NK-92 (cell line): ENCODE measurements around the gene RGS7.

Experiments used
- DNase-seq: peaks from one replicate; lab custom pipeline; 2025; ENCODE audit not compliant: unreplicated experiment; lab: John Stamatoyannopoulos, UW

Gene RGS7

DNA sequence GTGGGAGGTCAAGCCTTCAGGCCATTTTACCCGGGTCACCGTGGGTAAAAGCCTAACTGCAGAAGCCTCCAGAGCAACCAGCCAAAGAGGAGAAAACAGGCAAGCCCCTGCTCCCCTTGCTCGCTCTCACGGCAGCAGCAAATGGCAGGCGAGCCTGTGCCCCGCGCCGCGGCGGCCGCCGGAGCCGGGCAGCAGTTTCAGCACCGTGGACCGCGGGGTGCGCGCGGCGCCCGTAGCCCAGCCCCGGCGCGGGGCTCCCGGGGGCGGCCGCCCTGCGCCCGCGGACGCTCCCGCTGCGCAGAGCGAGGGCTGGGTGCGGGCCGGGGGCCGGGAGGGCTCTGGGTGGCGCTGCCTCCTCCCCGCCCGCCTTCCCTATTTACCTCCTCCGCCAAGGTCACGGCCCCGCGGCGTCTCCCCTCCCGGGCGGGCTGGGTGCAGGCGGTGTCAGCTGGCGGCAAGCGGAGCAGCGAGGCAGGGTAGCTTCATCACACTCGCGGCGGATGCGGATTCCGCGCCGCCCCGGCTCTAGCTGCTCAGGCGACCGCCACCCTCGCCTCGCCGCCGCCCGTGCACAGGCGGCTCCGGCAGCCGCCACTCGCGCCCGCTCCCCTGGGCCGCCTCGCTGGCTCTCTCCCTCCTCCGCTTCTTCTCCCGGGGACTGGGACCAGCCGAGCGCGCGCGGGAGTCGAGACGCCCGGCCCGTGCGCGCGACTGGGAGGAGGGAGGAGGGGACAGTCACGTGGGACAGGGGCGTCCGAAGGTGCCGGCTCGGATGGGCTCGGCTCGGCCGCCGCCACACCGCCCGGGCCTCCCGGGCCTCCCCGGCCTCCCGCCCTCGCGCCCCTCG, at the start of gene RGS7:
Gene RGS7 (minus strand): TSS at position 687 of the 847 bp plus-strand sequence.
- DNase-seq: no peak

DNA sequence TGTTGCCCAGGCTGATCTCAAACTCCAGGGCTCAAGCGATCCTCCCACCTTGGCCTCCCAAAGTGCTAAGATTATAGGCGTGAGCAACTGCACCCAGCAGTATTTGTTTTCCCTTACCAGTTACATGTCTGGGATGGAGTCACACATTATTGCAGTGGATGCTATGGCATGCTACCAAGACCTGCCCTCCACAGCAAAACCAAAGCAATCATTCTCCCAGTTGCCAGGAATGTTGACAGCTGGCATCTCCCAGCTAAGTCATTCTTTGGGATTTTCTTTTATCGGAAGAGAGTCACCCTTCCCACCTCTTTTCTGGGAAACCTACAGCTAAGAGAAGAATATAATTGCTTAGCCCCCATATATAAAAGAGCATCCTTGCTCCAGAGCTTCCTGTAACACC, 49.4 kb upstream of the RGS7 start:
- DNase-seq: no peak

DNA sequence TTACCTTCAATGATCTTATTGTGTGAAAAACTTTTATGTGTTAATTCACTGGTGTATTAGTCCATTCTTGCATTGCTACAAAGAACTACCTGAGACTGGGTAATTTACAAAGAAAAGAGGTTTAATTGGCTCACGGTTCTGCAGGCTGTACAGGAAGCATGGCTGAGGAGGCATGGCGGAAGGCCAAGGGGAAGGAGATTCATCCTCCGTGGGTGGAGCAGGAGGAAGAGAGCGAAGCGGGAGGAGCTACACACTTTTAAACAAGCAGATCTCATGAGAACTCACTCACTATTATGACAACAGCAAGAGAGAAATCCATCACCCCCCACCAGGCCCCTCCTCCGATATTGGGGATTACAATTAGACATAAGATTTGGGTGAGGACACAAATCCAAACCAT, 44.2 kb upstream of the RGS7 start:
- DNase-seq: no peak

DNA sequence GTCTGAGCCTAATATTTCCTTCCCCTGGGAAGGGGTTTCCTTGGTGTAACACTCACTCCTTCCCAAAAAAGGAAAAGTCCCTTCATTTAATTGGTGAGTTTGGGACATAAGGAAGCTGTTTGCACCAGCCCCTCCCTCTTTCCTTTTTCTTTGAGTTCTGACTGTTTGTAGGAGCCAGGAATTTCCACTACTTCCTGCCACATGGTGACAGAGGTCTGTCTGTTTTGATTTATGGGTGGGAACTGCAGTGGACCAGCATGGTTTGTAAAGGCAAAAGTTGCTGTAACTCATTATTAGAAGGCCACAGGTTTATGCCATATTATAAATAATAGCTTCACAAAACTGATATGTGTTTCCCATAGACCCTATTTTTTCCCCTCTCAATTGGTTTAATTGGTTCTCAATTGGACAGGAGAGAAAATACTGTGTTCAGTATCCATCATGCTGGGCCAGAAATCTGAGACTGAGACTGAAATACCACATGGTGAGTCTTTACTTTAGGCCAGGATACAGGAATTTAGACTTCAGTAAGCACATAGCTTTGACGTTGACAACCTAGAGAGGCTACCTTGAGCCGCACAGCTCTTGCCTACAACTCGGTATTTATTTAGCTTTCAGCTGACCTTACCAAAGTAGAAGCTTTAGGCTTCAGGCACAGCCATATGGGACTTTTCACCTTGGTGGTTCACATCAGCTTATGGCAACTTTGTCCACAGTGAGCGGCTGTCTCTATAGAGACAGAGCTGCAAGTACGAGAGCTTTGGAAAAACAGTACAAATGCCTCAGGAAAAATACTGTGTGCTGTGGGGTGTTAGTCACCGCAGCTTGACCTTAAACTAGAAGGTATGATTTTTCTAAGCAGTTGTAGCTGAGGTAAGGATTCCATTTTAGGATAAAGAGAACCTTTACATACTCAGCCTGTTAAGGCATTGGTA, 40.0 kb upstream of the RGS7 start:
- DNase-seq: no peak

DNA sequence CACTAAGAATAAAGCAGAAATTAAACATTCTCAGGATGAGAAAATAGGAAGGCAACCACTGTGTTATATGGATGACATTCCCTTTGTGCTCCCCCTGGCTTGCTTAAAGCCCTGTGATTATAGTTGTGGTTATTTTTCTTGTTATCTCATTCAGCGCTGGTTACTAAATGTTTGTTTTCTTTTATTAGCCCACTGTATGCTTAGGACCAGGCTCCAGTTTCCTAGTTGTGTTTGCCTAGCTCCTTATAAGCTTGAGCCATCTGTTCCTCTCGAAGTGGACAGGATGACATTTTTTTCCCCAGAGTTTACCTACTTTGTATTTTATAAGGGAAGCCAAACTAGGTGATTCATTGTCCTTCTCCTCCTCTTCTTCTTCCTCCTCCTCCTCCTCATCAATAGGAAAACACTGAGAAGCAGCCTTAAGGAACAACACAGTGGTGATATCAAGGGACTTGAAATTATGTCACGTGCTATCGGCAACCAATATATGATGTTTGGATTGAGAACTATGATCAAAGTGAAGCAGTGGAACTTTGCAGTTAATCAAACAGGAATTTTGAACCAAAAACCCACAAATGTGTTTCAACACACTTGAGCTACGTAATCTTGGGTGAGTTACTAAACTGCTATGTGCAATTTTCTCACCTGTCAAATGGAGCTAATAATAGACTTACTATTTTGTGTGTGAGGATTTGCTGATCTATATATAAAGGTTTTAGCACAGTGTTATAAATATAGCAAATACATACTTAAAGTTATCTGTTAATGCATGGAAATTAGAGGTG, 35.1 kb upstream of the RGS7 start:
- DNase-seq: no peak

DNA sequence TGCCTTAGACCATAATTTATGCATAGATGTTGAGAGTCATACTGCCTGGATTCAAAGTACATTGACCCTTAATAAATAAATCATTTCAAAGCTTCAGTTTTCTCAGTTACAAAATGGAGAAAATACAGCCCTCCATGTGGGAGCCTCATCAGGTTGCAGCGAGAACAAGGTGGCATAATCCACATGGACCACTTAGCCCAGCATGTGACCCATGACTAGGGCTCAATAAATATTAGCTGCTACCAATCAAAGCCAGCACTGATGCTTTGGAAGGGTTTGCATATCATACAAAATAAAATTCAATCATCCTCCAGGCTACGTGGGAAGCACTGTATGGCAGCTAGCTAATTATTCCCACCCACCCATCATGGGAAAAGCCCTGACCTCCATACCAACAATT, 33.5 kb upstream of the RGS7 start:
- DNase-seq: no peak

DNA sequence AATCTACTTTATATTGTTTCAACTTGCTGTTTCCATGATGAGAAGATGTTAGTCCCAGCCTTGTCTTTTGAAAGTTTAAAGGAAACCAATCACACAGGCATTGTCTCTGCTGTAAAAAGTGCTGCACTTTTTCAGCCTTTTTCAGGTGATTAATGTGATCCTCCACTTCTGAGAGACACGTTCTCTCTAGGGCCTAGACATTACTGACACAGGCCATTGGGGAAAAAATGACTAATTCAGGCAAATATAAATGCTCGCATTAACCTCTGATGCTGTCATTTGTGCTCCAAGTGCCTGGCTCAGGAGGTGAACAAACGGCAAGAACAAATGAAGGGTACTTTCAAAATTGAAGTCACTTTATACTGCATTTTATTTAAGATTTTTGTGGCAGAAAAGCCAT, 32.4 kb upstream of the RGS7 start:
- no peak for DNase-seq

DNA sequence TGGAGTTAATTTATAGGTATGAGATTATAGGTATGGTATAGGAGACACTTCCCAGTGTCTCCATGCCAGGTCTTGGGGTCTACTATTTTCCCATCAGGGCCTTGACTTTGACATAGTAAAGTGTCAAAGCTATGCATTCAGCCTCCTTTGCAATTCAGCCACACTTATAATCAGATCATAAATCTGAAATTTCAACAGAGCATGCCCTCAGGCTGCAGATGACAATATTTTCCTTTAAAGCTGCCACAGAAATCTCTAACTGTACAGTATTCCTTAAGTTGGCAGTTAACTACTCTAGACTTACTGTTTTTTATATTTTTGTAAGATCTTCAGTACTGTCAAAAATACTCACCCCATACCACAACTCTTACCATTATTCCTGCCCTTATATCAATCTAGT, 30.2 kb upstream of the RGS7 start:
- DNase-seq: no peak

DNA sequence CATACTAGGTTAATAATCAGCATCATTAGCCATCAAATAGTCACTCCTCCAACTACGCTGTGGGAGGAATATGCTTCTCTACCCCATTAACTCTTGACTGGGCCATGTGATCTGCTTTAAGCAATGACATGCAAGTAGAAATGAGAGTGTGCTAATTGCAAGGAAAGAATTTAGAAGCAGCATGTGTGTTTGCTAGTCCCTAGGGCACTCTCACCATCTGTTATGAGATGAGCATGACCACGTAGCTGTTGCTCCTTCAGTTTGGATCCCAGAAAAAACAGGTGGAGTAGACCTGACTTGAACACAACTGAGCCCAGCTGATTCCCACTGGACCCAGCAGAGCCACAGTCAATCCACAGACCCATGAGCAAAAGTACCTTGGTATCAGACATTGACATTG, 19.7 kb upstream of the RGS7 start:
- DNase-seq: no peak

DNA sequence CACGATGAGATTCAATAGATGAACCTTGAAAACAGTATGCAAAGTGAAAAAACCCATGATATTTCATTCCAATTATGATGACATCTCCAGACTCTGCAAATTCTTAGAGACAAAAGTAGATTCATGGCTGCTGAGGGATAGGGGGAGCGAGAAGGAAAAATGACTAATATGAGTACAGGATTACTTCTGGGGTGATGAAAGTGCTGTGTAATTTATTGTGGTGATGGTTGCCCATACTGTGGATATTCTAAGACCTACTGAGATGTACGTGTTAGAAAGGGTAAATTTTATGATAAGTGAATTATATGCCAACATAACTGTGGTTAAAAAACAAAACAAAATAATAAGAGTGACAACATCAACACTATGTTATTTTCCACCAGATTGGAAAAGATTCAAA, 18.9 kb upstream of the RGS7 start:
- DNase-seq: no peak

DNA sequence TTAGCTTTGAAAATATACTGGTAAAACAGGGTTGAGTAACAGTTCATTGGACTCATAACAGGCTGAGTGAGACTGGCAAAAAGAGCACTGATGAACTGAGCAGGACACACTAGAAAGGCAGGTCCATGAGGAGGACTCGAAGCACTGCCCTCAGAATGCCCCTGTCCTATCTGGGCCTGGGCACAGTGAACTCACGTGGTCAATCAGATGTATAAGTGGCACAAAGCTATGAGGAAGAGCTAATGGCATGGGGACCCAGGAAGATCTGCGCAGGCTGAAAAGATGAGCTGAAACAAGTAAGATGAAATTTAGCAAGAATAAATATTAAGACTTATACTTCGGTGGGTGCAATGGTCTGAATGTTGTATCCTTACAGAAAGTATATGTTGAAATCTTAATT, 9.2 kb upstream of the RGS7 start:
- DNase-seq: no peak

DNA sequence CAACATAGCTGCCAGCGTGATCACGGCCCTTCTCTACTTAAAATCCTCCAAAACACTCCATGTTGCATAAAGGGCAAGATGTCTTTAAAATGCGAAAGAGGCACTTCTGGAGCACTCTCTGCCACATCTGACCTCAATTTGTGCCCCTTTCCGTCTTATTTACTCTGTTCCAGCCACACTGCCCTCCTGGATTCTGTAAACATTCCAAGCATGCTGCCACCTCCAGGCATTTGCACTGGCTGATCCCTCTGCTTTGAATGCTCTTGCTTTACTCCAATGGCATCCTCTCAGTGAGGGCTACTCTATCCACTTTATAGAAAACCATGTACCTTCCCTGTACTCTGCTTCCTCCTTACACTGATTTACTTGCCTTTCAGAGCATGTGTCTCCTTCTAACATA, 5.3 kb upstream of the RGS7 start:
- DNase-seq: no peak

DNA sequence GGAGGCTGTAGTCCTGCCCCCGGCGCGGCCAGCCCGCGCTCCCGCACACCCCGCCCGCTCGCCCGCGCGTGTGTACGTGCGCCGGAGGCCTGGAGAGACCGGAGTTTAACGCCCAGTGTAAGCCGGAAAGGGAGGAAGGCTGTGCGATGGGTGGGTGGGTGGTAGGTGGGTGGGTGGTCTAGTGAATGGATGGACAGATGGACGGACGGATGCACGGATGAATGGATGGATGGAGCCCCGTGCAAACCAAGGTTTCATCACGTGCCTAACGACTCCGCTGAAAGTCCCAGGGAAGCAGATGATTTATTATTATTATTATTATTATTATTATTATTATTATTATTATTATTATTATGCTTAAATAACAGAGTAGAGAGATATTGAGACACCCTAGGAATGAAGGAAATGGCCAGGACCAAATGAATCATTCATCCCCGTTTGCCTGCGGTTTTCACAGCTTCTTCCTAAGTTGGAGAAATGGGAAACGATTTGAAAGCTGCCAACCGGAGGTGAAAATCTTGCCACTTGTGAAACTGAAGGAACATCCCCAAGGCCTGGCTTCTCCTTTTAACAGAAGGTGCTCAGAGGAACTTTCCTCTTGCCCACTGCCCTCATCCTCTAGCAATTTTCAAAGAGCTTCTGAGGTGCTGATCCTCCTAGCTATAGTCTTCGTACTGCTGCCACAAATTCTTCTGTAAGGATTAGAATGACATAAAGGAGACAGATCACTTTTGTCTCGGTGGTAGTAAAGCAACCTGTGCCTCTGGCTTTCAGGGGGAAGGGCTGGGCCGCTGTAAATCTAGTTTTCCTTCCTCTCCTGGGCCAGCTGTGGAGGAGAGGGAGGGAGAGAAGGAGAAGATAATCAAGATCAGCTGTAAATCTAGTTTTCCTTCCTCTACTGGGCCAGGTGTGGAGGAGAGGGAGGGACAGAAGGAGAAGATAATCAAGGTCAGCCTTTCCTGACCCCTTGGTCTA, 648 bp upstream of the RGS7 start:
- DNase-seq: no peak

DNA sequence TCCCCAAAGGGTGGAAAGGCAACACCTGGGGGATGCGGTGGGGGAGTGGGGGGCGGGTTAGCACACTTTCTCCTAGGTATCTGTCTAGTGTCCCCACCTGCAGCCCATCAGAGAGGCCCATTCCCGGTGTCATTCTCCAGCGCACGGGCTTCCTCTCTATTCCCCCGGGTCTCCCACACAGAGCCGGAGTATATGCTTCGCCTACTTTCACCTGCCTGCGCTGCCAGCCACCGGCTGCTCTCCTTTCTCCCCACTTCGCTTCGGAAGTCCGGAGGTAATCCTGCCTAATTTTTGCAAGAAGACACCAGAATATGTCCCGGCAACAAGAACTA, 852 bp downstream of the RGS7 start:
- no peak for DNase-seq

DNA sequence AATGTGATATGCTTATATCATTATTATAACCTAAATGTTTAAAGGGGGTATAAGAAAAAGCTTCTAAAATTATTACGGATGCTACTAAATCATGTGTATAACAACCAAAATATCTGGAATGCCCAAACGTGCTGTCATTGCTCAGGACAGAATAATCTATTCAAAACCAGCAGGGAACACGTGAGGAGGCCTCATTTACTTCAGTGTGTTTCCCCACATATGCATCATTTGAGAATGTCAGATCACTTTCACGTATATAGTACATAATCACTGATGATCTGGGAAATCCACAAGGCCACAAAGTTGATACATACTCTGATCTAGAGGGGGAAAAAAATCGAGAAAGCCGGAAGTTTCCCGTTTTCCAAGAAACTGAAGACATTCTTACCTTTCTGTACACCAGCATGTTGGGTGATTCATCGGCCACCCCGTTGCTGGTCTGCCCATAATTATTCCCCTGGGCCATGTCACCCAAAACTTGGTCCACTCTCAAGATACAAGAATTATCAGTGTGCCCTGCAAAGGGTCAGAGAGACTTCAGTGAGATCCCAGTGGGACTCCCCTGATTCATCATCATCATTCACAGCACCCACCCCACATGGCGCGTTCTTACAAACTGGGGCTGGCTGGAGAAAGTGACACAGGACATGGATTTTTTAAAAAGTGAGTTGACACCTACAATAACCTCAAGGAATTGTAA, 1.5 kb downstream of the RGS7 start:
- DNase-seq: no peak

DNA sequence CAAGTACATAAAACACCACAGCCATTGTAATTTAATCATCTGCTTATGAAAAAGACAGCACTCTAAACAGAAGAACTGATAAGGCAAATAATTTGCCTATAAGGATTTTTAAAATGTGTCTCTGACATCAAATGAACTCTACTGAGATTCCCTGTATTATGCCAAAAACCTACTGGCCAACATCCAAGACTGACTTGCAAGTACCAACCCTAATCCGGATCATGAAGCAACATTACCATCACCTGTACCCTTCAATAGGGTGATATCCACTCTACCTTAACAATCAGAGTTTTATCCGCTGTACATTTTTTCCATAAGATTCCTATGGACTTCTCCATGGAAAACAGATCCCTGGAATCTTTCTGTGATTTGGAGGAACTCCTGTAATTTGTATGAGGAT, 4.6 kb downstream of the RGS7 start:
- no peak for DNase-seq

DNA sequence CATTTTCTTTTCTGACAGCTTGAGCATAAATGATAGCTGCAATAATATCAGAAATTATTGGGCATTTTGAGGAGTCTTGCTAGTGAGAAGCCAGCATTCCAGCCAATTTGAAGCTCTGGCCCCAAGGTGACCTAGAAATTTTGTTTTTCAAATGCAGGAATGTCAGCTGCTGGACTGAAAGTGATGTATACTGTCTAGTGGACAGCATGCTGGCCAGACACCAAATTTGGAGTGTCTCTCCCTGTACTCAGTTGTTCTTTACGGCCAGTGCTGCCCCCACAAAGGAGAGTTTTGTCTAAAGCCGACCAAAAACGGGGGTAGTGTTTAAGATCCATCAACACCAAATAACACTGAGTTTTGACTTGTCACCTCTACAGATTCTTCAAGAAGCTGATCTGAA, 5.2 kb downstream of the RGS7 start:
- no peak for DNase-seq

DNA sequence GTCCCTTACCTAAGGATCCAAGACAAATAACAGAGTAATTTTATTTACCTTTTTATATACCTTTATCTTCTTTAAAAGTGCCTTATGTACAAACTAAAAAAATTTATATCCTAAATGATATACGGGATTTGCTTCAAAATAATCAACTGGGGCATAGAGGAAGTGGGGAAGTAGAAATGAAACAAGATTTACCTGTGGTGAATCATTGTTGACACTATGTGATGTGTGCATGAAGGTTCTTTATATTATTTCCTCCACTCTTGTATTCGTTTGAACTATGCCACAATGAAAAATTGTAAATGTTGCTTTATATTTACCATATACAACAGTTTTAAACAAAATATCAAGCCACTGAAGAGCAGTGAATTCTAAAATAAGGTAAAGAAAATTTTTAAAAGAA, 13.0 kb downstream of the RGS7 start:
- no peak for DNase-seq

DNA sequence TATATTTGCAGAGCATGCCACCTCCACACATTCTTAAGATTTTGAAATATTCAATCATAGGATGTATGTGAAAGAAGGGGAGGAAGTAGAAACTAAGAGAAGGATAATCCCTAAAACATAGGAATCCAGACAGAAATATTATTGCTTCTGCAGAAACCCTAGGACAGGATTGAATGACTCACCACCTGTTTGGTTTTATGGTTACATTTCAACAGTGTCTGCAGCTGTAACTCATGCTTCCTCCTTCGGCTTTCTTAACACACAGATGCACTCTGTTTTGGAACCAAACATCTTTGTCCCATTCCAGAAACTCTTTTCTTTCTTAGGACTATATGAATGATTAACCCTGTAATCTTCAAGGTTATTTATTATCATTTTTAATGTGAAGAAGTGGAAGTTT, 20.7 kb downstream of the RGS7 start:
- no peak for DNase-seq

DNA sequence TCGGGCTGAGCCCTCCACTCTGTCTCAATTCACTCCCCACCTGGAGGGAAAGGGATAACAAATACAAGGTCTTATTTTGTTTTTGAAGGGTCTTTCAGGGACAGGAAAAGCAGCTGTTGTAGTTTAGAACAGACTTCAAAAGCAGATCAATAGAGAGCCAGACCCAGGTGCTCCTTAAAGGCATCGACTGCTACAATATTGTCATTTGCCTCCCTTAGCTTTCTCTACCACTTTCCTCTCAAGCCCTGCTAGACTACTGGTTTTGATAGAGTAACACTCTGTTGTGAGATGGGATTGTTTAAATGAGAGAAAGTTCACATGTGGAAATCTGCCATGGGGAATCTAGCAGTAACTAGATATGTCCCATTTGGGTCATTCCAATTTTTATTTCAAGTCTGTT, 24.0 kb downstream of the RGS7 start:
- no peak for DNase-seq
